SKM-1 treated with dmso at 0.1 percent for 144 hours (cell line): ENCODE data around the gene PCDHB6.
"Not testable (repeated sequence)": the region's sequence is repeated elsewhere in the genome, so short reads cannot be mapped to it uniquely, and the experiment has no call there.

Source experiments
- DNase-seq: peaks from one replicate; lab custom pipeline; 2025; ENCODE audit not compliant: unreplicated experiment; lab: John Stamatoyannopoulos, UW

The PCDHB6 gene

DNA sequence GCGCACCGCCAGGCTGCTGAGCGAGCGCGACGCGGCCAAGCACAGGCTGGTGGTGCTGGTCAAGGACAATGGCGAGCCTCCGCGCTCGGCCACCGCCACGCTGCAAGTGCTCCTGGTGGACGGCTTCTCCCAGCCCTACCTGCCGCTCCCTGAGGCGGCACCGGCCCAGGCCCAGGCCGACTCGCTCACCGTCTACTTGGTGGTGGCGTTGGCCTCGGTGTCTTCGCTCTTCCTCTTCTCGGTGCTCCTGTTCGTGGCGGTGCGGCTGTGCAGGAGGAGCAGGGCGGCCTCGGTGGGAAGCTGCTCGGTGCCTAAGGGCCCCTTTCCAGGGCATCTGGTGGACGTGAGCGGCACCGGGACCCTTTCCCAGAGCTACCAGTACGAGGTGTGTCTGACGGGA, 51.8 kb downstream of the PCDHB6 start:
- DNase-seq: not testable (repeated sequence)
